HG03521 (cell line): ENCODE measurements around the gene CDIP1.

Experiments used
- ATAC-seq: cut with Tn5 transposase; IDR thresholded peaks from one replicate; pipeline ENCODE4 v1.9.1; 2021; ENCODE audit warnings: mild to moderate bottlenecking, moderate library complexity; ENCODE audit not compliant: unreplicated experiment

CDIP1 gene

DNA sequence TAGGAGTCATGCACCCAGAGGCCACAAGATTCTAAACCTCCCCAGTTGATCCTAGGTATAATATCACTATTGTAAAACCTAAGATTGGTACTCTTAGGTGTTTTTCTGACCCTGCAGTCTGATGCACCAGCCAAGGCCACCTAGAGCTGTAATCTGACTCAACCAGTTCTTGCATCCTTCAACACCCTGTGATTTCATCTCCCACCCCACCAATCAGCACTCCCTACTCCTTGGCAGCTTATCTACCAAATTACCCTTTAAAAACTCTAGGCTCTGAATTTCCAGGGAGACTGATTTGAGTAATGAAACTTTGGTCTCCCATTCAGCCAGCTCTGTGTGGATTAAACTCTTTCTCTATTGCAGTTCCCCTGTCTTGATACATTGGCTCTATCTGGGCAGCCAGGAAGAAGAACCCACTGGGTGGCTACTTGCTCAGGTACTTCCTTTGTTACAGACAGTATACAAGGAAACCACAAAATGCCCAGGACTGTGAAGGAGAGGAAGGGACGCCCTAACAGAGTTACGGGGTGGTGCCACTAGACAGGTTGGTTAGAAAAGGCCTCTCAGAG is 1.2 kb upstream of the CDIP1 start:
- ATAC-seq = no peak

DNA sequence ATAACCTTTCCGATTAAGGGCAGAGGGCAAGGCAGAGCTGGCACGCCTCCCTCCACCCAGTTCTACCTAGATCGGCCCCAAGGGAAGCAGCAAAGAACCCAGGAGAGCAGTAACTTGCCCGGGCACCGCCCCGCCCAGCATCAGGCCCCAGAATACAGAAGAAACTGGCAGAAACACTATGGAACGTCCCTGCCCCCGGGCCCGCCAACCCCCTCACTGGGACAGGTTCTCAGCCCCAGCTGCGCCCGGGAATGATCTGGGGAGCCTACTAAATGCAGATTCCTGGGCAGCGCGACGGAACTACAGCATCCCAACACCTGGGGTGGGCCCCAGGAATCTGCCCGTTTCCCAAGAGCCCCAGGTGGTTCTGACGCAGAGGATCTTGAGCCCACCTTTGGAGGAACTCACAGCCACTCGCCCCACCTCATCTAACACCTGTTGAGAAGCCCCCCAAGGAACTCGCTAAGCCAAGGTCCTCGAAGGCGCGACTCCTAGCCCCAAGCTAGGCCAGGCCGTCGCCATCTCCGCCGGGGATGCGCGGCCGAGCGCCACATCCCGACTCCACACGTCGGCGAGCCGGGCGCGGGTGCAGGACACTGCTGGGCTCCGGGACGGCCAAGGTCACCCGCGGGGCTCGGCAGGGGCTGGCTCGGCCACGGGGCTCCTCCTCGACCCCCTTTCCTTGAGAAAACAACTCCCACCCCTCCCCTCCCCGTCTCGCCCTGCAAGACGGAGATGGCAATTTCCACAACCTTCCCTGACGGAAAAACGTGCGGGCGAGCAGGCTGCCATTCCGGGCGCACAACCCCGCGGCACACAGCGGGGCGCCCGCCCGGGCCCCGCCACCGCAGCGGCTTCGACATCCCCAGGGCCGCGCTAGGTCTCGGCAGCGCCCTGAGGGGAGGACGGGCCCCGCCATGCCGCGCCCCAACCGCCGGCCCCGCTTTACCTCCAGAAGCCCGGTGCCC is 913 bp downstream of the CDIP1 start:
- ATAC-seq = peak; percentile 25

DNA sequence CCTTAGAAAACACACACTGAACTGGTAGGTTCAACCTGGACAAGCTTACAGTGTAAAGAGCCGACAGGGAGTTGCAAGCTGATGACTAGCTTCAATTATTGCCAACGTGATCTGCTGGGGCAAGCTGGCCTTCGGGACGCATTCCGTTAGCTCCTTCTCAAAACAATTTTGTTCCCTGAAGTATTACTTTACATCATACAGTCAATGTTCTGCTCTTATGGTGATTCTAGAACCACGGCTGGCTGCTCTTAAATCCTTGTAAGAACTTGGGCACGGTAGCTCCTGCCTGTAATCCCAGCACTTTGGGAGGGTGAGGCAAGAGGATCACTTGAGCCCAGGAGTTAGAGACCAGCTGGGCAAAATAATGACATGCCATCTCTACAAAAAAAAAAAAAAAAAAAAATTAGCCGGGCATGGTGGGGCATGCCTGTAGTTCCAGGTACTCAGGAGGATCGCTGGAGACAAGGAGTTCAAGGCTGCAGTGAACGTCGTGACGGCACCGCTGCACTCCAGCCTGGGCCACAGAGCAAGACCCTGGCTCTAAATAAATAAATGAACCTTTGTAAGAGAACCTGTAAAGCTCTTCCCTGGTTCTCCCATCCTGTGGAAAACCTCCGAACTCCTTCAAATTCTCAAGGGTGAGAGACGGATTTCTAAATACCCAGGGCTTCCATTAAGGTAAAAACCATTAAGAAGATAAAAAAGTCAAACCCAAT is 2.0 kb downstream of the CDIP1 start:
- no peak for ATAC-seq

- no peak for ATAC-seq
Measured at GRCh38 chr16:4535627-4536108, 2.9 kb downstream of the CDIP1 start.

- no peak for ATAC-seq
Measured at GRCh38 chr16:4534151-4534790, 4.3 kb downstream of the CDIP1 start.

GRCh38 chr16:4533490-4533889 is 5.1 kb downstream of the CDIP1 start:
- ATAC-seq = no peak

- no peak for ATAC-seq
Measured at GRCh38 chr16:4532238-4532637, 6.3 kb downstream of the CDIP1 start.

GRCh38 chr16:4531811-4532210 is 6.8 kb downstream of the CDIP1 start:
- no peak for ATAC-seq

- ATAC-seq = no peak
Measured at GRCh38 chr16:4529085-4530060, 9.2 kb downstream of the CDIP1 start.

GRCh38 chr16:4525634-4526277 is 12.8 kb downstream of the CDIP1 start:
- ATAC-seq = no peak

- ATAC-seq = no peak
Measured at GRCh38 chr16:4525069-4525468, 13.5 kb downstream of the CDIP1 start.

GRCh38 chr16:4524571-4524970 is 14.0 kb downstream of the CDIP1 start:
- ATAC-seq = no peak

- no peak for ATAC-seq
Measured at GRCh38 chr16:4523686-4524085, 14.9 kb downstream of the CDIP1 start.

GRCh38 chr16:4522051-4522581 is 16.5 kb downstream of the CDIP1 start:
- ATAC-seq = no peak

DNA sequence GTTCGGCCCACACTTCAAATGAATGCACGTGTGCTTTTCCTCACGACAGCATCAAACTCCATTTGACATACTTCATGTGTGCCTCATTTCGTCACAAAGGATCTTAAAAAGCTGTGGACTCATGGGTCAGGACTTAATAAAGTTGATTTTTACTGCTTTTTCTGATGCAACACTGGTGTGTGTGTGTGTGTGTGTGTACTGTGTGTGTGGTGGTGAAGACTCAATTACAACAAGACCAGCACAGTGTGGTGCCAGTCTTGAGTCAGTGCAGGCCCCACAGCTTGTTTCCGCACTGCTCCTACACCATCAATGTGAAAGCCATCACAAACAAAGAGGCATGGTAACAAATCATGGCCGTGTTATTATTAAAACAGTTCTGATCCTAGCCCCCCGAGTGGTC is 17.7 kb downstream of the CDIP1 start:
- ATAC-seq = no peak

DNA sequence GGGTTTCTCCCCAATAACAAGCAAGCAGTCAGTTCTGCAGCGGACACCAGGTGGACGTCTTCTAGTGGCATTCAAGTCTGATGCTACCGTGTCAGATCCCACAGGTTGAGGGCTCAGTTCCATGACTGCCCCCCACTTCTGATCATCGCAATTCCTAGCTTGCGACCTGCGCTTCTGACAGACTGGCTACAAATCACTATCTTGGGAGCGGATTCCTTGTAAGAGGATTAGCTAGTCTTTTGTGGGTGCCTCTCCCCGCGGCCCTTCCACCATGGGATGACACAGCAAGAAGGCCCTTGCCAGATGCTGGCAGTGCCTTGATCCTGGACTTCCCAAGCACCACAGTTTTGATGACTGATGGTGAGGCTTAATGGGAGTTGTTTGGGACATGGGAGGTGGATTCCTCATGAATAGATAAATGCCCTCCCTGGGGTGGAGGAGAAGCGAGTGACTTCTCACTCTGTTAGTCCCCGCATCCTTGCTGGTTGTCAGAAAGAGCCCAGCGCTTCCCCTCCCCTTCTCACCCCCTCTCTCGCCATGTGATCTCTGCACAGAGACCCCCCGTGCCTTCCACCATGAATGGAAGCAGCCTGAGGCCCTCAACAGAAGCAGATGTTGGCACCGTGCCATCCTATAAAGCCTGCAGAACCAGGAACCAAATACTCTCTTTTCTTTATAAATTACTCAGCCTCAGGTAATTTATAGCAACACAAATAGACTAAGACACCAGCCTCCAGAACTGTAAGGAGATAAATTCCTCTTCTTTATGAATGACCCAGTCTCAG is 19.1 kb downstream of the CDIP1 start:
- no peak for ATAC-seq

DNA sequence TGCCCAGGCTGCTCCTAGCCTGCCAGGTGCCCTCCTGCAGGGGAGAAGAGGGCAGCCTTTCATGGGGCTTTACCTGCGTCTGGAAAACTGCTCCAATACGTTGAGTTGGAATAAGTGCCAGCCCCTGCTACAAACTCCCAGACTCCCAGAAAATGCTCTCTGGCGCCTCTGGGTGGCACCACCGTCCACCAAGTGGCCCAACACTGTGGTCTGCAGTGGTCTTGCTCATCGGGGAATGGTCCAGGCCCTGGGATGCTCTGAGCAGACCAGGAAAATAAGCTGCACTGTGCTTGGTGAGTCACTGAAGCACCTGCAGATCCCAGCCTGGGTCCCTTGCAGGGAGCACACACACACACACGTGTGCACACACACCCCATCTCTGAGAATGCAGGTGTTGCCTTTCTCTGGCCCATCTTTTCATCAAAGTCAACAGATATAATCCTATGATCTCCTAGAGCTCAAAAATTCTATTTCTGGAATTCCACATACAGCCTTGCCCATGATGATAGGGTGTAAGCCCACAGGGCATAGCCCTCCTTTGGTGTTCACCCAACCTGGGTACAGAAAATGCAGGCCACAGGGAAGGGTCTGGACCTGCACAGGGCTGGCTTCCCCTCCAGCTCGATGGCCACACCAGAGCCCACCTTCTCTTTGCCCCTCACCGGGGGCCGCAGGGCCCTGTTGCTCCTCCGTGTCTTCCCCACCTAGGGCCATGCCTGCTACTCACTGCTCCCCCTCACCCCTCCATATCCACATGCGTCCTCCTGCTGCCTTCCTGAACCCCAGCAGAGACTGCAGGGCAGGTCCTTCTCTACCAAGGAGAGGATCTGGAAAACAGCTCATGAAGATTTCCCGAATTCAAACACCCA is 20.5 kb downstream of the CDIP1 start:
- no peak for ATAC-seq
